ENCODE measurements around the gene C1orf210. TPM values are rescaled to one million over a fixed set of nuclear protein-coding genes. Genes with fewer than 3 reads are reported as not detected.
A peak's percentile ranks its signal among the peaks of the same experiment; 100 is the strongest.

The C1orf210 gene
- total RNA-seq, 1 donor from 2014 or later: 9.9 TPM

DNA sequence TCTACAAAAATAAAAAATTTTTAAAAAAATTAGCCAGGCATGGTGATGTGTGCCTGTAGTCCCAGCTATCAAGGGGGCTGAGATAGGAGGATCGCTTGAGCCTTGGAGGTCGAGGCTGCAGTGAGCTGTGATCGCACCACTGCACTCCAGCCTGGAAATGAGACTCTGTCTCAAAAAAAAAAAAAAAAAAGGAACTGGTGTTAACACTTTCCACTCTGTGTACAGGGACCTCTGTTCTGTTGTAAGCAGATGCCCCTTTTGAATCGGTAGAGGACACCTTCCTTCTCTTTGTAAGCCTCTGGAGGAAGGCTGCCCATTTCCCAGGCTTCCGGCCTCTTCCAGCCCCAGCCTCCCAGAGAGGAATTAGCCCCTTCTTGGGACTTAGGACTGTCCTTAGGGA lies 7.3 kb upstream of the C1orf210 start:
- no peak for DNase-seq (ENCODE audit: extremely low spot score, unreplicated experiment)
- no peaks in the 10 kb centered on the region for H3K9me3 Mint-ChIP-seq
- H3K4me1 Mint-ChIP-seq (ENCODE audit: unreplicated experiment): peaks cover 8% of the 10 kb centered on the region
- H3K4me3 Mint-ChIP-seq: no peak overlapping the region
- H3K36me3 Mint-ChIP-seq: no peaks in the 10 kb centered on the region
- H3K27ac Mint-ChIP-seq: no peak overlapping the region
- peaks cover 3% of the 10 kb centered on the region for H3K27me3 Mint-ChIP-seq
- TF ChIP-seq, protein P1, sequence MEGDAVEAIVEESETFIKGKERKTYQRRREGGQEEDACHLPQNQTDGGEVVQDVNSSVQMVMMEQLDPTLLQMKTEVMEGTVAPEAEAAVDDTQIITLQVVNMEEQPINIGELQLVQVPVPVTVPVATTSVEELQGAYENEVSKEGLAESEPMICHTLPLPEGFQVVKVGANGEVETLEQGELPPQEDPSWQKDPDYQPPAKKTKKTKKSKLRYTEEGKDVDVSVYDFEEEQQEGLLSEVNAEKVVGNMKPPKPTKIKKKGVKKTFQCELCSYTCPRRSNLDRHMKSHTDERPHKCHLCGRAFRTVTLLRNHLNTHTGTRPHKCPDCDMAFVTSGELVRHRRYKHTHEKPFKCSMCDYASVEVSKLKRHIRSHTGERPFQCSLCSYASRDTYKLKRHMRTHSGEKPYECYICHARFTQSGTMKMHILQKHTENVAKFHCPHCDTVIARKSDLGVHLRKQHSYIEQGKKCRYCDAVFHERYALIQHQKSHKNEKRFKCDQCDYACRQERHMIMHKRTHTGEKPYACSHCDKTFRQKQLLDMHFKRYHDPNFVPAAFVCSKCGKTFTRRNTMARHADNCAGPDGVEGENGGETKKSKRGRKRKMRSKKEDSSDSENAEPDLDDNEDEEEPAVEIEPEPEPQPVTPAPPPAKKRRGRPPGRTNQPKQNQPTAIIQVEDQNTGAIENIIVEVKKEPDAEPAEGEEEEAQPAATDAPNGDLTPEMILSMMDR (conservative IDR thresholded peaks at IDR 0.05): no peak

DNA sequence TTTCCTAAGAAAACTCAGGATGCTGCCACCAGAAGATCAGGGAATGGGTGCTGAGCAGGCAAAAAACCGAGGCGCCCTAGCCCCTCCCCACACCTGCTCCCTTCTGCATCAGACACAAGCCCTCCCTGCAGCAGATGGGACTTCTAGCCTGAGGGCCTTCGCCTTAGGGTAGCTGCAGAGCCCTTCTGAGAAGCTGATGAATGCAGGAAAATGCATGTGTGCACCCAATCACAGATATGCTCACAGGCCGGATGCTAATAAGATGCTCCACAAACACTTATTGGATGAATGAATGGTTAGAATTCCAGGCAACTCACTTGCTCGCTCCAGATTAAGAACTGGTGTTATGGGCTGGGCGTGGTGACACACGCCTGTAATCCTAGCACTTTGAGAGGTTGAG lies 6.8 kb upstream of the C1orf210 start:
- Mint-ChIP-seq H3K27me3 (peaks cover 3% of the 10 kb centered on the region), H3K27ac (no peak overlapping the region), H3K4me3 (no peak overlapping the region), H3K9me3 (no peaks in the 10 kb centered on the region), H3K4me1 (ENCODE audit: unreplicated experiment) (peaks cover 8% of the 10 kb centered on the region), H3K36me3 (no peaks in the 10 kb centered on the region)
- TF ChIP-seq, protein P1 (conservative IDR thresholded peaks at IDR 0.05): no peak
- no peak for DNase-seq (ENCODE audit: extremely low spot score, unreplicated experiment)

GRCh38 chr1:43288785-43289706 lies 3.7 kb upstream of the C1orf210 start:
- no peaks in the 10 kb centered on the region for H3K9me3 Mint-ChIP-seq
- TF ChIP-seq, protein P1 (conservative IDR thresholded peaks at IDR 0.05): no peak
- peaks cover 12% of the 10 kb centered on the region for H3K4me1 Mint-ChIP-seq (ENCODE audit: unreplicated experiment)
- no peak overlapping the region for H3K27ac Mint-ChIP-seq
- H3K4me3 Mint-ChIP-seq: no peak overlapping the region
- DNase-seq (ENCODE audit: extremely low spot score, unreplicated experiment): no peak
- H3K27me3 Mint-ChIP-seq: peaks cover 3% of the 10 kb centered on the region
- no peaks in the 10 kb centered on the region for H3K36me3 Mint-ChIP-seq

DNA sequence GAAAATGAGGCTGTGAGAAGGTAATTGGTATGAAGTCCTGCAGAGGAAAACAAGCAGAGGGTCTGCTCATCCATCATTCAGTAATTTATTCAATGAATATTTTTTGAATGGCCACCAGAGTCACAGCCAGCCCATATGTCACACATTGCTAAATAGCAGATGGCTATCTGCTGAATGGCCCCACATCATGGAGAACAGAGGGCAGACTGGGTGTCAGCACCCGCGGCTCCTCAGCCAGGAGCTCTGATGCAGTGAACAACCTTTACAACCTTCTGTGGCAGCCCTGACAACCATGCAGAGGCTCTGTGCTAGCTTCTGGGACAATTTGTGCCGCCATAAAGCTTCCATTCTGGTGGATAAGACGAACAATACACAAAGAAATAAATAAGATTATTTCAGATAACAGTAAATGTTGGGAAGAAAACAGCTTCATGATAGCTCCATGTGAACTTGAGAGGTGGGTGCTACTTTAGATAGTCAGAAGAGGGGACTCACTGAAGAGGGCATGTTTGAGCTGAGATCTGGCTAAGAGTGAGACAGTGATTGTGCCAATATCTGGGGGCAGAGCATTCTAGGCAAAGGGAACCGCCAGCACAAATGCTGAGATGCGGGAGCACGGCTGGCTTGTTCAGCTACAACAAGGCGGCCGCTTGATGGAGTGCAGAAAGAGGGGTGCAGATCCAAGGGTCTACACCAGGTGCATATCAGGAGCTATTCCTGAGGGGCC lies 2.8 kb upstream of the C1orf210 start:
- peak overlapping the region; percentile 3 for H3K4me3 Mint-ChIP-seq
- DNase-seq (ENCODE audit: extremely low spot score, unreplicated experiment): no peak
- no peak overlapping the region for H3K27ac Mint-ChIP-seq
- no peaks in the 10 kb centered on the region for H3K9me3 Mint-ChIP-seq
- H3K27me3 Mint-ChIP-seq: peaks cover 3% of the 10 kb centered on the region
- no peaks in the 10 kb centered on the region for H3K36me3 Mint-ChIP-seq
- H3K4me1 Mint-ChIP-seq (ENCODE audit: unreplicated experiment): peaks cover 12% of the 10 kb centered on the region
- TF ChIP-seq, protein P1 (conservative IDR thresholded peaks at IDR 0.05): no peak

DNA sequence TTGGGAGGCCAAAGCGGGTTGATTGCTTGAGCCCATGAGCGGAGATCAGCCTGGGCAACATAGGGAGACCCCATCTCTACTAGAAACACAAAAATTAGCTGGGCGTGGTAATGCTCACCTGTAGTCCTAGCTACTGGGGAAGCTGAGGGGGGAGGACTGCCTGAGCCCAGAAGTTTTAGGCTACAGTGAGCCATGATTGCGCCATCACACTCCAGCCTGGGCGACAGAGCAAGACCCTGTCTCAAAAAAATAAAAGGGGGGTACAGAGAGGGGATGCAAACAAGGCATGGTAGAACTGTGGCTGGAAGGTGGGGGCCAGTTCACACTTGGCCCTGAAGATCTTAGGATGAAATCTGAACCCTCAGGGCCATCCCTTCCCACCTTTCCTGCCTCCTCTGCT lies 1.2 kb upstream of the C1orf210 start:
- Mint-ChIP-seq H3K9me3 (no peaks in the 10 kb centered on the region), H3K27ac (no peak overlapping the region), H3K4me3 (peak overlapping the region; percentile 94), H3K4me1 (ENCODE audit: unreplicated experiment) (peaks cover 12% of the 10 kb centered on the region), H3K27me3 (peaks cover 3% of the 10 kb centered on the region), H3K36me3 (no peaks in the 10 kb centered on the region)
- TF ChIP-seq, protein P1 (conservative IDR thresholded peaks at IDR 0.05): no peak
- no peak for DNase-seq (ENCODE audit: extremely low spot score, unreplicated experiment)

Data from type B pancreatic cell (in vitro differentiated cells).